HG02623 (cell line): Measurements from ENCODE around the gene SYNE2.

ENCODE experiments used
- ATAC-seq: cut with Tn5 transposase; IDR thresholded peaks from one replicate; pipeline ENCODE4 v1.9.1; 2021; ENCODE audit warnings: moderate library complexity; ENCODE audit not compliant: unreplicated experiment

Gene SYNE2

DNA sequence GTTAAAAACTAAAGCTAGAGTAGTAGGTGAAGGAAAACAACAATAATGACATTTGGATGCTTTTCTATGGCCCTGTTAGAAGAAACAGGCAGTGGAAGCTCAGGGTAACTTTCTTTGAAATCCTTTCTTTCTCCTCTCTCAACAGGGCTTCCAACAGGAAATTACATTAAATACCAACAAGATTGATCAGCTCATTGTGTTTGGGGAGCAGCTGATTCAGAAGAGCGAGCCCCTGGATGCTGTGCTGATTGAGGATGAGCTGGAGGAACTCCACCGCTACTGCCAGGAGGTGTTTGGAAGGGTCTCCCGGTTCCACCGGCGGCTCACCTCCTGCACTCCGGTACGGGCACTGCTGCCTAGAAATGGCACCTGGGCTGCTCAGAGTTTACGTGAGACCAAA is 359.9 kb downstream of the SYNE2 start:
- no peak for ATAC-seq

DNA sequence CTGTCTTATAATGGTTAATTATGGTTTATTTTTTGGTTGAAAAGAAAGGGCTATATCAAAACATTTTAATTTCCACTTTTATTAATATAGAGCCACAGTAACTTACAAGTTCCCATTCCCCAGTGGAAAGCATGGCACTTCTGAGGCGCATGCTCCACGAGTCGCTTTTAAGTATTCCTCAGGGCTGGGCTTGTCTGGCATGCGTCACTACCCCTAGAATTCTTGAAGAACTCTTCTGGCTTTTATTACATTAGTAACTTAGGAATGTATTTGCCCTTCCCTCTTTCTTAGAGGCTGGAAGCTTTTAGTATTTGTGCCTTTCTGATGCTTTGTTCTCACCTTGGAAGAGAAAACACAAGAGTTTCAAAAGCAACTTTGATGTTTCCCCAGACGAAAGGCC is 360.3 kb downstream of the SYNE2 start:
- ATAC-seq: no peak

DNA sequence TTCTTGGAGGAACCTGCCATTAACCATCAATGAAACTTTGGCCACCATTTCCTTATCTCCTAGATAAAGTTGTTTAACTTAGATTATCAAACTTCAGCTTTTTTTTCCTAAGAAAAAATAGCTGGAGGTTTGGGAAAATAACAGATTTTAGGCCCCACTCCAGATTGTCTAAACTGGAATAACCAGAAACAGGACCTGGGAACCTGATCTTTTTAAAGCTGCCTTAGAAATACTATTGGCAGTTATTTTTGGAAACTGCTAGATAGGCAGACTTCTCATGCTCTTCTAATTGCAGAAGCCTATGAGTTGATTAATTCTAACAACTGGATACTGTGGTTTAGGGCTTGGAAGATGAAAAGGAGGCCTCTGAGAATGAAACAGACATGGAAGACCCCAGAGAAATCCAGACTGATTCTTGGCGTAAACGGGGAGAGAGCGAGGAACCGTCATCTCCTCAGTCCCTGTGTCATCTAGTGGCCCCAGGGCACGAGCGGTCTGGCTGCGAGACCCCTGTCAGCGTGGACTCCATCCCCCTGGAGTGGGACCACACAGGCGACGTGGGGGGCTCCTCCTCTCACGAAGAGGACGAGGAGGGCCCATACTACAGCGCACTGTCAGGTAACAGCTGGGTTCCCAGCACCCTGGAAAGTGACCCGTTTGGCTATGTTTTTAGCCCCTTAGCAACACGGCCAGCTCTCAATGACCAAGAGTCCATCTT is 361.2 kb downstream of the SYNE2 start:
- no peak for ATAC-seq

DNA sequence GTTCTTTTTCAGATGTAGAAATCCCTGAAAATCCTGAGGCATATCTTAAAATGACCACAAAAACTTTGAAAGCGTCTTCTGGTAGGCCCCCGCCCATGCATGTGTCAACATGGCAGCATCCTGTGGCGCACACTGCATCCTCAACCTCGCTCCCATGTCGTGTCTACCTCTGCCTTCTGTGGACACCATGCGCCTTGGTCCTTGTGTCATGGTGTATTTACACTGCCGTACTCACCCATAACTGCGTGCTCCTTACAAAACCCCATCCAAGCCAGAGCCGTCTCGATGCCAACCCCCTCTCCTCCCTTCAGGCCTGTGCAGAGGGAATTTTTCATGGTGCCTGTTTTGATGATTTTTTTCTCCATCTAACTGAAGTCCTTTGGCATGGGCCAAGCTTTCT is 362.5 kb downstream of the SYNE2 start:
- no peak for ATAC-seq

DNA sequence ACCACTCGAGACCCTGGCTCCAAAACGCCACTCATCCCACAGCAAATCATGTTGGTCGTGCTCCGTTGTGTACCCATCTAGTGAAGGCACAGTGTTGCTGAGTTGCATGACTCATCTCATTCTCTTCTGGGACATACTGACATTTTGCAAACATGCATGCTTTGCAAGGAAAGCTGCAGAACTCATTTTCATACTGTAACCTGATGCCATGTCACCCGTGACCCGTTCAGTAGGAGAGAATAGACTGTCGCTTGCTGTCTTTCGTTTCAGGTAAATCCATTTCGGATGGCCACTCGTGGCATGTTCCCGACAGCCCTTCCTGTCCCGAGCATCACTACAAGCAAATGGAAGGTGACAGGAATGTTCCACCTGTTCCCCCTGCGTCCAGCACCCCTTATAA is 363.2 kb downstream of the SYNE2 start:
- ATAC-seq: no peak

DNA sequence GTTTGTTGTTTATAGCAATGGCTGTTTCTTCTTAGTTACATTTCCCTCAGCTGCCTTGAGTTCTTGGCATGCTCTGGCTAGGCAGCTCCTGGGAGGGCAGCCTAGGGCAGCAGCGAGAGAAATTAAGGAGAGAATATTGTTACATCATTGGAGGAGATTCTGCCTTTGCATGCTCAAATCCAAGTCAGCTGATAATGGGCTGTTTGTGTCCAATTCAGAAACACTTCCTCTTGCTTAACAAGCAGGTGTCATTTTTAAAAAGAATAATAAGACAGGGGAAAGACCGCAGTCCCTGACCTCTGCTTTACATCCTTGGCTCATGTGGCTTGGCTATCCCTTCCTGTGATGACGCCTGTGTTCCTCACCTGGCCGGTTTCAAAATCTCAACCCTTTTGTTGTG is 364.5 kb downstream of the SYNE2 start:
- ATAC-seq: peak; percentile 47

DNA sequence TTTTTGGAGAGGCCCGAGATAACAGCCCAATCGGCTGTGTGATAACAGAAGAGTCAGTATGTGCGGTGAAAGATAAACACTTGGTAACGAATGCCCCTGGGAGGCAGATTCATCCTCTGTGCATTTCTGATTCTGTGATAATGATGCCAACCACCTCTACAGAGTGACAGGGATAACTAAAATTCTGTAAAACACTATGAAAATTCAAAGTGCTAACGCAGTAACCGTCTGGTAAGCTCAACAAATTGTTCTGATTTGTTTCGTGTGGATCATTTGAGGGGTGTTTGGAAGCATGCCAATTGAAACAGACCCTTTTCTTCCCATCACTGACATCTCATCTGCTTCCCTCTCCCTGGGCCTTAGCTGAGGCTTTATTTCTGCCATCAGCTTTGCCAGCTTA is 365.0 kb downstream of the SYNE2 start:
- ATAC-seq: peak; percentile 8

DNA sequence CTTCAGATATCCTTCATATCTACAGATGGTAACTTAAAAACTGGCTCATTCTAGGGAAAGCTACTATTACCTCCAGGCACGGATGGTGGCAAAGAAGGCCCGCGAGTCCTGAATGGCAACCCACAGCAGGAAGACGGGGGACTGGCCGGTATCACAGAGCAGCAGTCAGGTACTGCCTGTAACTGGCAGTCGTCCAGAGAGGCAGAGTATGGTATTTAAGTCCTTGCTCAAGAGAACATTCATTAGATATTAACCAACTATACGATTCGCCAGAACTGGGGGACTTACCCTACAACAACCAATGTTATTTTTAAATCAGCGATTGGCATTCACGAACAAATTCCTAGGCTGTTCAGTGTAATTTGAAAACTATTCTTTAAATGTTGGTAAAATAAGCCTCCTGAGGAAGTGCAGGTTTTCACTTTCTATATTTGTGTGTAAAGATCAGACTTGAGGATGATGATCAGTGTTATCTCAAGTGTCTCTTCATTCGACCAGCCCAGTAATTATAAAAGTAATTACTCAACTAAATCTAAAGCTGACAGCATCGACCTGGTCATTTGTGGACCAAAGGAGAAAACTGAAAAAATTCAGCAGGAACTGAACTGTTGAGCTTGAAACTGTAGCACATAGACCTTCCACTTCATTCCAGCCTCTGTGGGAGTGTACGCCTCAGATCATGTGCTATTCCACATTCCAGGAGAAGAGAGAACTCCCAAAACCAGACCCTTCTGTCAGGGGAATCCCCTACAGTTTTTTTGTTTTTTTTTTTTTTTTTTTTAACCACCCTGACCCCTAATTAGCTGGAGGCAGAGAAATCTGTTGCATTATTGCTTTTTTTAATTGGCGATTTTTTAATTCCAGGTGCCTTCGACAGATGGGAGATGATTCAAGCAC is 365.8 kb downstream of the SYNE2 start:
- no peak for ATAC-seq

DNA sequence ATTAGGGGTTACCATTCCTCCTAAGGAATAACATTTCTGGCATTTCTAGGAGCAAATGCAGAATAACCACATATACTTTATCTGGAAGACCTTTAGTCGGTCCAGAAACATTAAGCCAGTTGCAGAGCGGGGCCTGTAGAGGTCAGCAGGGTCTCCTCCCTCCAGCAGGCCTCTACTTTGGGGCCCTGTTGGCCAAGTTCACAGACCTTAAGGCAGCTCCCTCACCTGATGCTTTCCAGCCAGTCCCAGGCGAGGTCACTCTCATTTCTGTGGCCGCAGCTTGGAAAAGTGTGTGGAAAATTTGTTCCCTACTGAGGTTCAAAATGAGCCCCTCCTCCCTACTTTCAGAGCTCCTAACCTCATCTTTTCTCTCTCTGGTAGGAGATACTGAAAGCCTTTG is 367.3 kb downstream of the SYNE2 start:
- no peak for ATAC-seq

DNA sequence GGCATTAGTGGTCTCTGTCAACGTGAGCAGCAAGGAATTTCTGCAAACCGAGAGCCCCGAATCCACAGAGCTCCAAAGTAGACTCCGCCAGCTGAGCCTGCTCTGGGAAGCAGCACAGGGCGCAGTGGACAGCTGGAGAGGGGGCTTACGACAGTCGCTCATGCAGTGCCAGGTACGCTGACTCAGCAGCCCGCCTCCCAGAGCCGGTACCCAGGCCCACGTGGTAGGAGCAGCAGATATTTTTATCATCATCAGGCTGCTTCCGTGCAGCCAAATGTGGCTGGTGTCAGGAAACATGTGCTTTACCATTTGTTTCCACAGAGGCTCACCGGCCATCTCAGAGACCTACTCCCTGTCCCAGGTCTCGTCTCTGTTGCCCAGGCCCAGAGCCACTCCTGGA is 367.7 kb downstream of the SYNE2 start:
- no peak for ATAC-seq

DNA sequence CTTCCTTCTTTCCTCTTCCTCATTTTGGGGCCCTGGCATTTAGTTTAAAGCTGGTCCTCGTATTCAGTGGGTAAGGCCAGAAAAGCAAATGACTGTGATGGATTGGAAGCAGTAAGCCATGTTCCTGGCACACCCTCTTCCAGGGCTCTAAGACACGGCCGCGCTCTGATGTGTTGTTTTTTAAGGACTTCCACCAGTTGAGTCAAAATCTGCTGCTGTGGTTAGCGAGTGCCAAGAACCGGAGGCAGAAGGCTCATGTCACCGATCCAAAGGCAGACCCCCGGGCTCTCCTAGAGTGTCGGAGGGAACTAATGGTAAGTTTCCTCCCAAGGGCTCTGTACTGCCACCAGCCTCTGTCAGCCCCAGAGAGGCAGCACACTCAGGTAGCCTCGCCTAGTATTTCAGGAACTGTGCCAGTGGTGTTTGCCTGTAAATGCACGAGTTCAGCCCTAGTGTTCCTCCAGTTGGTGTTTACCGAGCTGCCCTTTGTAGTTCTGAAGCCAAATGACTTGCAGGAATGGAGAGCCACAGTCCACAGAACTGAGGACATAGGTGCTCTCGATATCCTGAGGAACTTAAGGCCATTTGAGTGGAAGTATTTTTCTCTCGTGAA is 368.7 kb downstream of the SYNE2 start:
- no peak for ATAC-seq

DNA sequence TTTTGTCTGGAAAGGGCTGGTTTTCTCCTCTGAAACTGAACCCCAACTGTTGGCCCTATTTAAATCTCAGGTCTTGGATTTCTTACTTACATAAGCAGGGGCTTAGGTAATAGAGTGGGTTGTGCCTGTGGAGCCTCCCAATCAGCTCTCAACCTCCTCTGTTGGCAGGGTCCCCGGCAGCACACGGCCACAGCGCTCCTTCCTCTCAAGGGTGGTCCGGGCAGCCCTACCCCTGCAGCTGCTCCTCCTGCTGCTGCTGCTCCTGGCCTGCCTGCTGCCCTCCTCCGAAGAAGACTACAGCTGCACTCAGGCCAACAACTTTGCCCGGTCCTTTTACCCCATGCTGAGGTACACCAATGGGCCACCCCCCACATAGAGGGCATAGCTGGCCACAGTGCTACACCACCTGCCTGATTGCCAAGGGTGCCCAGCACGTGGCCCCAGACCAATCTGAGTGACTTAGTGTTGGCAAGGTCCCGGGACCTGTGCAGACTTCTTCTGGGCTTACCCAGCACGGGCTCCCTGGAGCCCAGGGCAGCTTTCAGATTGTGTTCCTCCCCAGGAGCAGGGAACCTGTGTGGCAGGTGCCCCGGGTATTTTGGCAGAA is 372.4 kb downstream of the SYNE2 start:
- ATAC-seq: no peak

DNA sequence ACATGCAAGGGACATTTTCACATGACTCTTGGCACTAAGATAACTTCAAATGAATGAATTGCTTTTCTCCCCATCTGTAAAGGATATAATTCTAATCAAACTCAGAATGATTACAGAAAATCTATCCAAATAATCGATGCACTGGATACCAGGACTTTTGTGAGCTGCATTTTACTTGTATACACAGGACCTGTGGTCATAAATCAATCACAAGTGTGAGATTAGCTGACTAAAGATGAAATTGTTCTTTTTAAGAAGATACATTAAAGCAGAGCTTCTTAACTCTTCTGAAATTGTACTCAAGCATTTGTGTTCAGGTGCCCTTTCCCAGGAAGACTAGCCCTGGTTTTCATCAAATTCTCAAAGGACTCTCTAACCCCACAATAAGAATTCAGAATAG is 375.1 kb downstream of the SYNE2 start:
- ATAC-seq: no peak

DNA sequence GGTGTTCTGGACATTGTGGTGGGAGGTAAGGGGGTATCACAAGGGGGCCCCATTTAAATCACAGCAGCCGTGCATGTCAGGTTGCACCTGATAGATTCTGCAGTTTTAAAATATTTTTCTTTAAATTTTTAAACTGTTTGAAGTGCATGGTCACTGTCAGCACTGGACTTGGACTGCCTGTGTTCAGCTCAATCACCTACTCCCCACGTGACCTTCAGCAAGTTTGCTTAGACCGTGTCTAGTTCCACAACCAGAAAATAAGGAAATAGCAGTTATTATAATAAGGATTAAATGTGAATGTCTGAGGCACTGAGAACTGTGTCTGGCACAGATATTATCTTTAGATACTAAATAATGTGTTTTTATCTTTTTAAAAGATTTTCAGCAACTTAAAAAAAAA is 376.7 kb downstream of the SYNE2 start:
- no peak for ATAC-seq

DNA sequence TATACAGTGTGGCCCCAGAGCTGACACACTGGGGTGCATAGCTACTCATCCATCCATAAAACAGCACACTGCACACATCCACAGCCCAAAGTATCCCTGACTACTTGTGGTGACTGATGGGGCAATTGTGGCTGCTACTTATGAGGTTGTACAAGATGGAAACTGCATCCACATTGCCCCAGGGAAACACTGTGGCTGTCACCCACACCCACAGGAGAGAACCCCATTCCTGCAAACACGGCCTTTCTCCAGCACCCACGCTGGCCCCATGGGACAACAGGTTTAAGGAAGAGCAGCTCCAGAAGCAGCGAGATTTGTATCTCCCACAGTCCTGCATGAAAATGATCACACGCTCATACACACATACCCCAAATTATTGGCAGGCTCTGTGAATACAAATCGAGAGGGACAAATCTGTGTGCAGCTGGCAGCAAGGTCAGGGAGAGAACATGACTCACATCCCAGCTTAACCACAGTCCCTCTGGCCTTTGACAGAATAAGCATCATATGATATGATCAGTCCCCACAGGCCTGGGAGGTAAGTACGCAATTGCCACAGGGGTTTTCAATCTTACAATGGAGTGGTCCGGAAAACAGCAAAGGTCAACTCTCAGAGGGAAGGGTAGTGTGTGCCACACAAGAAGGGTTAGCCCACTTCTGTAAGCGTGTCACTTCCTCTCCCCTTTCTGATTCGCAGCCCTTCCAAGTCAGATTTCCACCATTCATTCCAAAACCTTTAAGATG is 379.5 kb downstream of the SYNE2 start:
- ATAC-seq: no peak

DNA sequence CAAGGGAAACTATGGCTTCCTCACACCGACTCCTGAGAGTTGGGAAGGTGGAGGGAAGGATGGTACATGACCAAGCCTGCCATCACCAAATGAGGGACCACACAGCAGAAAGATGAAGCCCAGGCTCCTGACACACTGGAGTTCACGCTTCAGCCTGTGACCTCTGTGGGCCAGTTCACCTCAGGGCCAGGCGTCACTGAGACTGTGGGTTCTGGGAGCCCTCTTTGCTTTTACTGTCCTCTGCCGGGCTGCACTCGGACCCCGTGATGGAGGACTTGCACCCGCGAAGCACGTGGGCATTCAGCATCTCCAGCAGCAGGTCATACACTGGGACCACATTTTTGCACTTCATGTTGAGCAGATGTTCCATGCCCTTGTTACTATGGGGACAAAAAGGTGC is 380.1 kb downstream of the SYNE2 start:
- no peak for ATAC-seq

DNA sequence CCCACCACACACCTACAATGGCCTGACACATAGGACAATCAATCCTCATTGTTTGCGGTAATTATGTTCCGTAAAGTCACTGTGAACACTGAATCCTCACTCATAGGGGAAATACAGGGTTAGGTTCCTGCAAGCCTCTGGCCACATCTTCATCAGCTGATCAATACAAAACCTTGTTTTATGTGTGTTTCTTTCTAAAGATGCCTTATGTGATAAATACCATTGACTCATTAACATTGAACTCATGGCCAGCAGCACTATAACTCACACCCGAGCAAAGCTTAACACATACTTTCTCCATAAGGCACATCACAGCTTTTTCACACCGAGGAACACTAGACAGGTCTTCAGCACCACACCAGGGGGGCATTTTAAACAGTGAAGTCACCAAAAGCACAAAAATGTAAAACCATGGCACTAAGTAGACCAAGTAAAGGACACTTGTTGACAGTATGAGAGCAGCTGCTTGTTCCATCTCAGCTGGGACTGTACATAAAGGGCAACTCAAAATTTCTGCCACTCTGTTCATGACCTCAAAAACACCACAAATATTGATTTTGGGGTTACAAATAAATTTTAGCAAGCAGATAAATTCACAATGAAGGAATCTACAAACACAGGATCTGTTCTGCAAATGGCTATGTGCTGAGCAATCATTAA is 380.9 kb downstream of the SYNE2 start:
- ATAC-seq: no peak

DNA sequence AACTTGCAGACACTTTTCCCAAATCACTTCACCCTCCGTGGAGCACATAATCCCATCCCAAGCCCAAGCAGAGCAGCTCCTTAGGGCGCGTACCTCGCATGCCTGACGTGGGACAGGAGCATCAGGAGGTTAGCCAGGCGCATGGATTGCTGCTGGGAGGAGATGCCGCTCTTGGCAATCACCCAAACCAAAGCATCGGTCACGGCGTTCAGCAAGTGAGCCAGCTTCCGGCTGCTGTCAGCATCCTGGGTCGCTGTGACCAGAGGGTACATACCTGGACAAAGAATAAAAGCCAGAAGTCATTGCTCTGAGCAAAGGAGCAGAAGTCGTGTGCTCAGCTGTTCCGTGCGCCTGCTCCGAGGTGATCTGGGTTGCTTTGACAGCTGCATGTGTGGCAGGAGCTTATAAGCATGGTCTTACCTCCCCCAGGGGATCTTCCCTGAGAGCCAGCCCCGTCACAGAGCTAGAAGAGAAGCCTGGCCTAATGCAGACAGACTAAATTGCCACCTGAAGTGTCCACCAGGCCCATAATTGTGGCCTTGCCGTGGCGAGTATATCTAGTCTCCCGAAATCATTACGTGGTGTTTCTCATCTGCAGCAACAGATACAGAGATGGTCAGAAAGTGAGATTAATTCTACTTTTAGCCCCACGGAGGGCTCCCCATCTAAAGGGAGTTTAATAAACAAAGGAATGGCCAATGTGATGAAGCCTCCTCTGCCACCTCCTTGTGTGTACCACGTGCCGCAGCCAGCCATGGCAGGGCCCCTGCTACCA is 382.3 kb downstream of the SYNE2 start:
- ATAC-seq: no peak
